NCI-H2081 treated with DMSO at 0.1 percent for 48 hours (cell line): Measurements from ENCODE around the gene NOS2.
"Not testable (repeated sequence)": the region's sequence is repeated elsewhere in the genome, so short reads cannot be mapped to it uniquely, and the experiment has no call there.

Experiments used
- DNase-seq: peaks from one replicate; lab custom pipeline; 2025; lab: John Stamatoyannopoulos, UW

The NOS2 gene

DNA sequence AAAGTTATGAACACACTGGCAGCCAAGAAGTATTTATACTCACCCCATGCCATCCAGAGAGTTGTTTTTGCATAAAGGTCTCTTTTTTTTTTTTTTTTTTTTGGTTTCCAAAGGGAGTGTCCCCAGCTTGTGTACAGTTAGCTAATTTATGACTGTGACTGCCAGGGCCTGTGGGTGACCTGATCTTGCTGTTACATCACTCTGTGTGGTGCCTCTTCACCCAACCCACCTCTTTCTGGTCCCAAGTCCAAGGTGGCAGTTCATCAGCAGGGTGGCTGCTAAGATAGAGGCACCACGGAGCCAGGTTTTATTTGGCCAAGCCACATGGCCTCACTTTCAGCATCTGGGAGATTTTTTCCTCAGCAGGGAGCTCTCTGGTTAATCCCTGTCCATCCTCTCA, at the start of gene NOS2:
NOS2 (minus strand) TSS at position 8 of the 400 bp plus-strand sequence. CDS start 1,720 bp downstream, outside the sequence.
- no peak for DNase-seq

DNA sequence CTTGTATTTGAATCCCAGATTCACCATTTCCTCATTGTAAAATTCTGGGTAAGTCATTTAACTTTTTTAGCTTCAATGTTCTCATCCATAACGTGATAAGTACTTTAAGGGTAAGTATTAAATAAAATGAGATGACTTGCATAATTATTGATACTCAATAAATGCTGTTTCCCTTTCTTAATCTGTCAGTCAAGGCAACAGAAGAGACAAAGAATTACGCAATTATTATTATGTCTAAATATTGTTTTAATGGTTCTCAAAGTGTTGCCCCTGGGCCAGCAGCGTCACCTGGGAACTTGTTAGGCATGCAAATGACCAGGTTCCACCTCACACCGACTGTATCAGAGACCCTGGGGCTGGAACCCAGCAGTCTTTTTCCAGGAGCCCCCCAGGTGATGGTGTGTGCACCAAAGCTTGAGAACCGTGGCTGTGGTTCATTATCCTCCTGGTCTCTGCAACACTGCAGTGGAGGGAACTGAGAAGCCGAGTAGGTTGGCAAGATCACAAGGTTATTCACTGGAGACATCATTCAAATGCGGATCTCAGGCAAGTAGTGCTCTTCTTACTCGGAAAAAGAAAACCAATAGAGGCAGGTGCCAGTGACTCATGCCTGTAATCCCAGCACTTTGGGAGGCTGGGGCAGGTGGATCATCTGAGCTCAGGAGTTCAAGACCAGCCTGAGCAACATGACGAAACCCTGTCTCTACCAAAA, 49.3 kb upstream of the NOS2 start:
- DNase-seq: no peak

DNA sequence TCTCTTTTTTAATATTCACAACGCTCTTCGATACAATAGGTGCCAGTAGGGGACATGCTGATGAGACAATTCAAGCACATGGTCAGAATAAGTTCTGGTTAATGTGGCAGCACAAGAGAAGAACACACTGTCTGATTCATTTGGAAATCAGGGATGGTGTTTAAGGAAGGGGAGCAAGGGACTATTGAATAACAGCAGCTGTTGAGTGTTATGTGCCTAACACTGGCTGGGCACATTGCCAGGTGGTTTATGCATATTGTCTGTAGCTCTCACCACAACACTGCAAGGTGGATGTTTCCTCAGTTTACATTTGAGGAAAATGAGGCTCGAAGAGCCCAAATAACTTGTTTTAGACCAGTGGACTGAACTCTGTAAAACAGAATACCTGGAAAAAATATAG, 48.6 kb upstream of the NOS2 start:
- DNase-seq: no peak

DNA sequence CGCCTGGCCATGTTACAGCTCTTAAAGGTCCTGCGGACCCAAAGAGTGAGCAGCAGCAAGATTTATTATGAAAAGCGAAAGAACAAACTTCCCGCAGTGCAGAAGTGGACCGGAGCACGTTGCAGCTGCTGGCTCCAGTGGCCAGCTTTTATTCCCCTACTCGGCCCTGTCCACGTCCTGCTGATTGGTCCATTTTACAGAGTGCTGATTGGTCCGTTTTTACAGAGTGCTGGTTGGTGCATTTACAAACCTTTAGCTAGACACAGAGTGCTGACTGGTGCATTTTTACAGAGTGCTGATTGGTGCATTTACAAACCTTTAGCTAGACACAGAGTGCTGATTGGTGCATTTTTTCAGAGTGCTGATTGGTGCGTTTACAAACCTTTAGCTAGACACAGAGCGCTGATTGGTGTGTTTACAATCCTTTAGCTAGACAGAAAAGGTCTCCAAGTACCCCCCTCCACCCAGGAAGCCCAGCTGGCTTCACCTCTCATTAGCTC, 46.5 kb upstream of the NOS2 start:
- DNase-seq: not testable (repeated sequence)

DNA sequence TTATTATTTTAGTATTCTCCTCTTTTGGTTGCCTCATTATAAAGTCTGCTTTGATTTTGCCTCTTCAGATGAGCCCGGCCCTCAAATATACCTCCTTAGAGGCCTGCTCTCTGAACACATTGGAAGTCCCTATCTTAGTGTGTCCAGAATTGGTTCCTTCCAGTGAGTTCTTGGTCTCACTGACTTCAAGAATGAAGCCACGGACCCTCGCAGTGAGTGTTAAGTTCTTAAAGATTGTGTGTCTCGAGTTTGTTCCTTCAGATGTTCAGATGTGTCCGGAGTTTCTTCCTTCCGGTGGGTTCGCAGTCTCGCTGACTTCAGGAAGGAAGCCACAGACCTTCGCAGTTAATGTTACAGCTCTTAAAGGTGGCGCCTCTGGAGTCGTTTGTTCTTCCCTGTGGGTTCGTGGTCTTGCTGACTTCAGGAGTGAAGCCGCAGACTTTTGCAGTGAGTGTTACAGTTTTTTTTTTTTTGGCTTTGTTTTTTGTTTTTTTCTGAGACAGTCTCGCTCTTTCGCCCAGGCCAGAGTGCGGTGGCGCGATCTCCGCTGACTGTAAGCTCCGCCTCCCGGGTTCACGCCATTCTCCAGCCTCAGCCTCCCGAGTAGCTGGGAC, 45.8 kb upstream of the NOS2 start:
- DNase-seq: no peak

DNA sequence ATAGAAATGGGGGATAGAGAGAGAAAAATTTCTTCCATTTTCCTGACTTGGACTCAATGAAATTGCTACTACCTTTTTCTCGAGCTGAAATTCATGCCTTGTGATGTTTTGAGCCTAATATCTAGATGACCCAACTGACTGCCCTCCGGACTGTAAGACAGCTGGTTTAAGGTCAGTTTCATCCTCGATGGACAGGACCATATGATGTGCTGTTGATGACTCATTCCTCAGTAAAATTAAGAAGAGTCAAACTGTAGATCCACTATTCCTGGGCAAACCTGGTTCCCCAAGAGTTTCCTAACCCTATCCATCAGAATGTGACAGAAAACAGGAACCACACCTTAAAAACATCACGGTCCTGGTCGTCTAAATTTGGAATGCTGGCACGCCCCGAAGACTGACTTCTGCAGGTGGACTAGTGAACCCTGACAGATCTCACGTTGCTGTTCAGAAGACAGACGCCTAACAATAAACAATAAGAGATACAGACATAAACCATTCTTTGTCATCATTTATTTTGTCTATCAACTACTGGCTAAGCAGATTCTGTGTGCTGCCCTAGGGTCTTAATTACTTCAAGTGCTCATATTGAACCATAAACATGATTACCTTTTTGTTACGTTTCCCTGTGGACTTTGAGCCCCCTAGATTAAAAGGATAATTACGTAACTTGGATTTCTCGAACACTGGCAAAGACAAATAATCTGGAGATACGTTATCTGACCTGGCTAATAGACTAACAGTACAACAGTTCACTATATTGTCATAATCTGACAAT, 45.1 kb upstream of the NOS2 start:
- no peak for DNase-seq

DNA sequence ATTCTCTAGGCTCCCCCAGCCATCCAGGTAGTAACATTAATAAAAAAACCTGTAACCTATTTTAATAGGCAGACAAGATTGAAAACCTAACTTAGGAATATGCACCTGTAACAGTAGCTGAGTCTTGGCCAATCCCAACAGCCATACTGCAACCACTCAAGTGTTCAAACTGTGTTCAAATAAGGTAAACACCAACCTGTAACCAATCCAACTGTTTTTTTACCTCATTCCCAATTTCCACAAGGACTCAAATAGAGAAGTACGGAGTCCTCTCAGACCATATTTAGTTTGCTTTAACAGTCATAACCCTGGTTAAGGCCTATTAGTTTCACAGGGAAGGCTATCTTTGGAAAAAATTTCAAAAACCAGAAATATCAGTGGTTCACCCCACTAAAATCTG, 40.4 kb upstream of the NOS2 start:
- DNase-seq: no peak

DNA sequence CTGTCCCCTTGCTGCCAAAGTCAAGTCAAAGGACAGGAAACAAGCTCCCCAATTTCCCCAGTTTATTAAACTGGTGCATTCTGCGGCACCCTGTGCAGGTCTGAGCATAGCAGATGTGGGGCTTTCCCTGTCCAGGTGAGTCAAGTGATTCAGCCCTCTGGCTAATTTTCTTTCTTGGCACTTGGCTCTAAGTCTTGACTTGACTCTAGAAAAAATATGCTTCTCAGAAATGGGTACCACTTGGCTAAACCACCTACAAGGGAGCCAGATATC, 40.0 kb upstream of the NOS2 start:
- not testable (repeated sequence) for DNase-seq

DNA sequence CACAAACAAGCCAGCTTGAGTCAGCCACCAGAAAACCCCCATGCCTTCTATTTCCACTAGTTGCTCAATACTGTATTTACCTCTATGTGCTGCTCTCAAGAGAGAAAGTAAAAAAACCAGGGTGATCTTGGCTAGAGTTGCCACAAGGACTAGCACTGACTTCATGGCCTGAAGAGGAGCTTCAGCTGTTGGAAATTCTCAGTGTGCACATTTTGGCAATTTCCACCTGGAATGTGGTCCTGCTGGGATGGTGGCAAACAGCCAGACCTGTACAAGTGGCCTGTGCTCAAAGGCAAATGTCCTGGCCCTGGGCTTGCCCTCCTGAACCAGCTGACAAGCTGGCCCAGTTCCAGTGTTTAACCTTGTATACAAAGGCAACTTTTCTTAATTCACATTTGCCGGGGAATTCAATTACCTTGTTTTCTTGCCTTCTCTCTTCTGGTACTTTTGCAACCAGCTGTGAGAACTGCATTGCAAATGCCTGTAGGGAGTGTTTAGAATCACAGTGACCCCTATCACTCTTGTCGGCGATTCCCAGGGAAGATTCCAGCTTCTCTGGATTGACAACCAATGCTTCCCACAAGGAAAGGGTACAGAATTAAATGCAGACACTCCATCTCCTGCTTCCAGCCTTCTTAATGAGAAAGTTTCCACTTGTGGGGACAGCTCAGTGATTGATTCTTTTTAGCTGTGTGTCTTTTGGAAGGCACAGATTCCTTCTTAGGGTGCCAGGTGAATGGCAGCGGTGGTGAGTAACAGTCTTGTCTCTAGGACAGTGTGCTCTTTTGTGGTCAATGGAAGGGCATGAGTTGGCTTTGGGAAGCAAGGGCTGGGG, 39.5 kb upstream of the NOS2 start:
- DNase-seq: not testable (repeated sequence)

DNA sequence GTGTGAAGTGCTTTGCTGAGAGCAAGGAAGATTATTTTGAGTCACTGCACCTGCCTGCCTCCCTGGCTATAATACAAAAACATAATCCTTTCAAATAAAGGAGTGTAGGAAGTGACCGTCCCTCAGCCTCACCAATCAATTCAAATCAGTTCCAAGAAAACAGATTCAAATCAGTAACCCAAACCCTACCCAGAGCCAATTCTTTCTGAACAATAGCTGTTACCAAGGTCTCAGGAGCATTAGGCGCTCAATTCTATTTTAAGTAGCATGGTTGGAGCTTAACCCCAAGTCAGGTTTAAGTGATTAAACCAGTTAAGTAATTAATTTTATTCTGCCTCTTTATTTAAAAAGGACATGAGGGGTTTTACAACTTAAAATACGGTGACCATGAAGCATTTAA, 38.3 kb upstream of the NOS2 start:
- not testable (repeated sequence) for DNase-seq

DNA sequence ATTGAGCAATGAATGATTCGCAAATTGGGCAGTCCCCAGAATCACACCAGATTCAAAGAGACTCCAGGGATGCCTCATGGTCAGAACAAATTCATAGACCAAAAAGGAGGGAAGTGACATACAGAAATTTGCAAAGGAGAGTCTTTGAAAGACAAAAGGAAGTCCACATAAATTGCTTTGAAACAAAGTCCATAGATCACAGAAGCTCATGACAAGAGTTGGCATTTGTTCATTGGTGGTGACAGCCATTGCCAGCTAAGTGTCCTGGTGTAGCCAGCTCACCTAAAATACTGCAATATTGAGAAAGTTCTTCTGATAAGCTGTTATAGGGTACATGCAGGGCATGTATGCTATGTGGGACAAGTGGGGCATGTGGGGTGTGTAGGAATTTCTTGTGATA, 37.4 kb upstream of the NOS2 start:
- not testable (repeated sequence) for DNase-seq

DNA sequence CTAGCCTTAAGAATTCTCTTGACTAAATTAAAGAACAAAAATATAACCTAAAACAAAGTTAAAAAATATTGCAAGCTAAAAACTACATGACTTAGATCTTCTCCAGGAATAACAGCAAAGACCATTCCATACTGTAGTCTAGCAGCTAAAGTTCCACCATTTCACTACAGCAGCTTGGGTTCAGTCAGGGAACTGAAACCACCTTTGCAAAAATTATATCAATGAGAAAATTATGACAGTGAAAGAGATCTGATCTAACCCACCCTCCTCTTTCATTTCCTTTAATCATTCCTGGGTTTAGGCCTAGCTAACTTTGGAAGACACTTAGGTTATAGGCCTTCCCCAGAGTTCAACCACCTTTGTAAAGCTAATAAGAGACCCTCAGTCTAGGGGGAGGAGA, 36.3 kb upstream of the NOS2 start:
- DNase-seq: no peak

DNA sequence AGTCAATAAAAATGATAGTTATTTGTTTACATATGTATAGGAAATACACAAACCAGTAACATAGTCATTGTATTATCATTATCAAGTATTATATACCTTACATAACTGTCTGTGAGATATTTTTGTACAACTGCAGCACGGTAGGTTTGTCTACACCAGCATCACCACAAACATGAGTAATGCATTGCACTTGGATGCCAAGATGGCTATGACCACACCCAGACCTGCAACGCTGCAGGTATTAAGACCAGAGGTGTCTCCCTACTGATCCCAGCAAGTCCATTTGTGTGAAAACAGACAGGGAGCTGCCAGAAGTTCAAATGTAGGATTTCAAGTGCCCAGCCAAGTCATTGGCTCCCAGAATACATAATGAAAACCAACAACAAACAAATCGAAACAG, 34.2 kb upstream of the NOS2 start:
- no peak for DNase-seq

DNA sequence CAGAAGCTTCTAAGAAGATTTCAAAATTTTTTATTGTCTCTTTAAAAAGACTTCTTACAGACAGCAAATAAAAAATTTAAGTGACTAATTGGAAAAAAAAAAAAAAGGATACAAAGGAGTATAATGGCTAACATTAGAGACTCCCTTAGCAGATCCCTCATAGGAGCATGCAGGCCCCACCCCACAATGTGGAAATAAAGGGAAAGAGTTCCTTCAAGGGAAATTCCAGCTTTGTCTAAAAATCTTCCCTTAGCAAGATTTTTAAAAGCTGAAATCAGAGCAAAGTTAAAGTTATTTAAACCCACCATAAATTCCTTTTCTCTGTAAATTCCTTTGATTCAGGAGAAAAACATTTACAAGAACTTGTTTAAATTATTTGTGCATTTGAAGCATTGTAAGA, 32.5 kb upstream of the NOS2 start:
- no peak for DNase-seq

DNA sequence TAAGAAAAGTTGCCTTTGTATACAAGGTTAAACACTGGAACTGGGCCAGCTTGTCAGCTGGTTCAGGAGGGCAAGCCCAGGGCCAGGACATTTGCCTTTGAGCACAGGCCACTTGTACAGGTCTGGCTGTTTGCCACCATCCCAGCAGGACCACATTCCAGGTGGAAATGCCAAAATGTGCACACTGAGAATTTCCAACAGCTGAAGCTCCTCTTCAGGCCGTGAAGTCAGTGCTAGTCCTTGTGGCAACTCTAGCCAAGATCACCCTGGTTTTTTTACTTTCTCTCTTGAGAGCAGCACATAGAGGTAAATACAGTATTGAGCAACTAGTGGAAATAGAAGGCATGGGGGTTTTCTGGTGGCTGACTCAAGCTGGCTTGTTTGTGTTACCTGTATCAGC, 29.6 kb upstream of the NOS2 start:
- DNase-seq: not testable (repeated sequence)

DNA sequence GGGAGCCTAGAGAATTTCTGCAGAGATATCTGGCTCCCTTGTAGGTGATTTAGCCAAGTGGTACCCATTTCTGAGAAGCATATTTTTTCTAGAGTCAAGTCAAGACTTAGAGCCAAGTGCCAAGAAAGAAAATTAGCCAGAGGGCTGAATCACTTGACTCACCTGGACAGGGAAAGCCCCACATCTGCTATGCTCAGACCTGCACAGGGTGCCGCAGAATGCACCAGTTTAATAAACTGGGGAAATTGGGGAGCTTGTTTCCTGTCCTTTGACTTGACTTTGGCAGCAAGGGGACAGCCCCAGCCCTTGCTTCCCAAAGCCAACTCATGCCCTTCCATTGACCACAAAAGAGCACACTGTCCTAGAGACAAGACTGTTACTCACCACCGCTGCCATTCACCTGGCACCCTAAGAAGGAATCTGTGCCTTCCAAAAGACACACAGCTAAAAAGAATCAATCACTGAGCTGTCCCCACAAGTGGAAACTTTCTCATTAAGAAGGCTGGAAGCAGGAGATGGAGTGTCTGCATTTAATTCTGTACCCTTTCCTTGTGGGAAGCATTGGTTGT, 28.9 kb upstream of the NOS2 start:
- DNase-seq: not testable (repeated sequence)

DNA sequence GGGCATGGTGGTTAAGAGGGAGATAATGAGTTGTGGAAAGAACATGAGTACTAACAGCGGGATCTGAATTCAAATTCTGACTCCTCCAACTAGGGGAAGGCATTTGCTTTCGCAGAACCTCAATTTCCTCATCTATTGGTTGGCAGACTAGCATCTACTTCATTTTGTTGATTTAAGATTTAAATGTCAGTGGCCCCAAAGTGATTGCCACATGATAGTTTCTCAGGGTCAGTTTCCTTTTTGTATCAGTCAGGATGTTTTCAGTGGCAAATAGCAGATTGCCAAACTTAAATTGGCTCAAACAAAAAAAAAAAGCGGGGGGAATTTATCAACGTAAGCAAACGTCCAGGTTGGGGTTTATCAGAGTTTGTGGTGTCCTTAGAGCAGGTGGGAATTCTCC, 25.1 kb upstream of the NOS2 start:
- DNase-seq: no peak

DNA sequence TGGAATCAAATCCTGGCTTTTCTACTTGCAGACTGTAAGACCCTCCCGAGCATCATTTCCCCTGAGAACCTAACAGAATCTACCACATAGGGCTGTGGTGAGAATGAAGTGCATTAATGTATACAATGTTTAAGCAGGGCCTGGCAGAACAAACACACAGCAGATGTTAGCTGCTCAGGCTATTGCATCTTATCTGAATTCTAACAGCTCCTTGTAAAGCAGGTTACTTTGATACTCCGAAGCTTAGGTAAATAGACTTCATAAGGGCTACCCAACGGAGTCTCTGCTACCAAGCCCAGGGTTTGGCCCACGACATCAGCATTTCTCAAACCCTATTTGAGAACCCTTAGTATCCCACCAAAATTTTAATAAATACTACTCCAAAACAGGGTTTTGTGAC, 24.4 kb upstream of the NOS2 start:
- DNase-seq: no peak

DNA sequence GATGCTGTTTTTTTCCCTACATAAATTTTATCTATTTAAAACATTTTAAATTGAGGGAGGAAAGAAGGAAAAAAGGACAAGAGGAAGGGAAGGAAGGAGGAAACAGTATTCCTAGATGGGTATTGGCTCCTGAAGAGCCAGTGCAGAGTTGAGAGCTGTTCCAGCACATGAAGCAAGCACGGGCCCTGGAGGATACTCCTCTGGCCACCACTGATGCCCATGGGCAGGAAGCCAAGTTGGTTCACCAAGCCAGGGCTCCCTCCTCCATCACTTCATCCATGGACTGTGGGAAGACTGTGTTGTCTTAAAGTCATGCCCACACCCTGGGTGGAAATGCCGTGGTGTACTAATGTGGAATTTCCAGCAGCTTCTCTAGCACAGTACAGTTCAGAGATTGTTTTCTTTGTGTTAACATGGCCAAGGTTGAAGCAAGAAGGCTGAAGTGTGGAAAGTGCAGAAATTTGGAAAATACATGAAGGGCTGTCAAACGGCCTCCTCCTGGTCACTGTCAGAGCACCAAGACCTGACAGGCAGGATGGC, 23.9 kb upstream of the NOS2 start:
- no peak for DNase-seq

DNA sequence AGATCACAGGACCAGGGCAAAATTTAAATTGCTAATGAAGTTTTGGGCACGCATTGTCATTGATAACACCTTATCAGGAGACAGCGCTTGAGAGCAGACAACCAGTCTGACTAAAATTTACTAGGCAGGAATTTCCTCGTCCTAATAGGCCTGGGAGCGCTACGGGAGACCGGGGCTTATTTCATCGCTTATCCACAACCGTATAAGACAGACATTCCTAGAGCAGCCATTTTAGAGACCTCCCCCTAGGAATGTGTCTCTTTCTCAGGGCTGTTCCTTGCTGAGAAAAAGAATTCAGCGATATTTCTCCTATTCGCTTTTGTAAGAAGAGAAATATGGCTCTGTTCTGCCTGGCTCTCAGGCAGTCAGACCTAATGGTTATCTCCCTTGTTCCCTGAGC, 21.8 kb upstream of the NOS2 start:
- not testable (repeated sequence) for DNase-seq

DNA sequence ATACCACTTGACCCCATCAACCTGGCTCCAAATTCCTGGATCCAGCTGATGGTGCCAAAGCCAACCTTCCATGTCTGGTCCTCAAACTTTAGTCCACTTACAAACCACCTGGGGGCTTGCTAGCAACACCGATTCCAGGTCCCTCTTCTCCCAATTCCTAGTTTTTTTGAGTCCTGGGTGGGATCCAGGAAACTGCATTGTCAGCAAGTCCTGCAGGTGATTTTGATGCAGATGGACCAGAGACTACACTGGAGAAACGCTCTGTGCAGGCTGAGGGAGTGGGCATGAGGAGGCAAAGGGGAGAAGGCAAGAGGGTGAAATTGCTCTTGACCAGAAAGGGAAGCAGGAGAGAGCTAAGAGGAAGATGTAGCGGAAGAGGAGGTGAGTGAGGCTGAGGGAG, 21.0 kb upstream of the NOS2 start:
- no peak for DNase-seq

DNA sequence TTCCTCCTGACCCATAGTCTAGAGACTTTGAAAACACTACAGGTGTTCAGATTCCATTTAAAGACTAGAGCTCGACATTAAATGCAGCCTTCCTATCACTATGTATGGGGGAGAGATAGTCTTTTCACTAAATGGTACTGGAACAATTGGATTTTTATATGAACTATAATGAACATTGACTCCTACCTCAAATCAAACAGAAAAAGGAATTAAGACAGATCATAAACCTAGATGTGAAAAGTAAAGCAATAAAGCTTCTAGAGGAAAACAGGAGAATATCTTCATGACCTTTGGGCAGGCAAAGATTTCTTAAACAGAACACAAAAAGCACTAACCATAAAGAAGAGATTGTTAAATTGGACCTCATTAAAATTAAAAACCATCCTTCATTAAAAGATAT, 18.8 kb upstream of the NOS2 start:
- DNase-seq: no peak
